HG03060 (cell line): ENCODE data around the gene NR1H4.
"Not testable (repeated sequence)": the region's sequence is repeated elsewhere in the genome, so short reads cannot be mapped to it uniquely, and the experiment has no call there.

ENCODE experiments used
- ATAC-seq: cut with Tn5 transposase; IDR thresholded peaks from one replicate; pipeline ENCODE4 v1.9.1; 2021; ENCODE audit warnings: low read depth, moderate number of reproducible peaks; ENCODE audit not compliant: unreplicated experiment

The NR1H4 gene

DNA sequence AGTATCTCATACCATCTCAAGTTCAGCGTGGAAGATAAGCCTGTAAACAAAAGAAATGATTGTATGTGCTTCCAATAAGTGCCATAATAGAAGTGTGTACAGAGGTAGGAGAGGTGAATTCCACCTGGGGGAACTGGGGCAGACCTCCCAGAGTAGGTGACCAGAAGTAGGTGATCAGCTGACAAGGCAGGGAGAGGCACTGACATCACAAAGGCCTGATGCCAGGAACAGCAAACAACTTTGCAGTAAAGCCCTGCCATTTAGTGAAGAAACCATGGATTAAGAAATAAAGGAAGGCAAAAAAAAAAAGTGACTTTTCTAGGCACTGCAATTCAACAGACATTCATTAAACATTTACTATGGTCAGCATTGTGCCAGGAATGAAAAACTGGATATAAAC, 31.1 kb downstream of the NR1H4 start:
- no peak for ATAC-seq

DNA sequence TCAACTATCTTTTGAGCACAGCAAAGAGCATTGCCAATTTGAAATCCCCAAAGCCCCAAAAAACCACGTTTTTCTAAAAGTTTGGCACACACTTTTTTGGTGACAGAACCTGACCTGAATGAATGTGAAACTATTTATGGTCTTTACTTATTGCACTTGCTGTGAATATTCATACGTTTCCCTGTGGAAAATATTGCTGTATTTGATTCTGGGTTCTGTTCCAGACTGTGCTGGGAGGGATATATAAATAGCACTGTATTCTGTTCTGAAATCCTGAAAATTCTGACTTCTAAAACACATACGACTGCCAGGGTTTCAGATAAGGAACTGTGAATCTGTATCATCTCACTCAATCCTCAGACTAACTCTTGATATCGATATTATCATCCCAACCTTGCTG, 35.1 kb downstream of the NR1H4 start:
- ATAC-seq = no peak

DNA sequence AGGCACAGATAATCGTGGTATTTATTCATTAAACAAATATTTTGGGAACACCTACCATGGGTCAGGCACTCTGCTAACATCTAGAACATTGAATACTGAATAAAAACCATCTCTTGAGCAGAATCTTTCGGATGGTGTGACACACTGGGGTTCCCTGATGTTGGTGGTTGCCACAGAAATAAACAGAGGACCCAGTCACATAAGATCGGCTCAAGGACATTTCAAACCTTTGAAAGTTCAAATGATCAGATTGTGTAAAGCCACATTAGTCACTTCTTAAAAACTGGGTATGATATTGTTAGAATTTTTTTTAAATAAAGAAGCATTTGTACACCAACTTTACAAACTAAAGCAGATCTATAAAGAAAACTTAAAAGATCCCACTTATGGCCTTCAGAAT, 39.0 kb downstream of the NR1H4 start:
- ATAC-seq = no peak

DNA sequence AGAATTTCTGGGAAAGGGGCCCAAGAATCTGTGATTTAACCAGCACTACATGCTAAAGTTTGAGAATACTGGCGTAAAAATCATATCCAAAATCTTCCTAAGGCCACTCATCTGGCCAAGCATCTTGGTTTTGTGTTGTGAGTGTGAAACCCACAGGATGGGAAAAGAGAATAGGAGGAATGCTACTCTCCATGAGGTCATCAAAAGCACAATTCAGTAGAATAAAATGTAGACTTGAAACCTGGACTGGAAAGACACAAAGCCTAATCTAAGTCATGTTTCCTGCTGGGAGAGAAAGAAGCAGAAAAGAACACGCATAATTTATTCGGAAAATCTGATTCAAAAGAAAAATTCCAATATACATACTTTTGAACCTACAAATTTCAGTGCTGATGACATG, 42.3 kb downstream of the NR1H4 start:
- ATAC-seq = no peak

DNA sequence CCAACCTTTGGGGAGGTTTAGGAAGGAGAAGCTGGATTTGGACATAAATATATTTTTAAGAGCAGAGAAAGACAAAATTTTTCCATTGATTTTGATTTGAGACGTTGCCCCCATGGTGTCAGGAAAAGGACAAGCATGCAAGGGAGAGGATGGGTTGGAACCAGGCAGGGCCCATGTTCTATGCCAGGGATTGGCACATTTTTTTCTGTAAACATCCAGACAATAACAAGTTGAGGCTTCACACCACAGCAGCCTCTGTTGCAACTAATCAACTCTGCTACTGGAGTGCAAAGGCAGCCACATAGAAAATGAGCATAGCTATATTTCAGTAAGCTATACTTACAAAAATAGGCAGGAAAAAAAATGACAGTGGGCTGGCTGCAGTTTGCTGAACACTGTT, 44.7 kb downstream of the NR1H4 start:
- ATAC-seq = no peak

DNA sequence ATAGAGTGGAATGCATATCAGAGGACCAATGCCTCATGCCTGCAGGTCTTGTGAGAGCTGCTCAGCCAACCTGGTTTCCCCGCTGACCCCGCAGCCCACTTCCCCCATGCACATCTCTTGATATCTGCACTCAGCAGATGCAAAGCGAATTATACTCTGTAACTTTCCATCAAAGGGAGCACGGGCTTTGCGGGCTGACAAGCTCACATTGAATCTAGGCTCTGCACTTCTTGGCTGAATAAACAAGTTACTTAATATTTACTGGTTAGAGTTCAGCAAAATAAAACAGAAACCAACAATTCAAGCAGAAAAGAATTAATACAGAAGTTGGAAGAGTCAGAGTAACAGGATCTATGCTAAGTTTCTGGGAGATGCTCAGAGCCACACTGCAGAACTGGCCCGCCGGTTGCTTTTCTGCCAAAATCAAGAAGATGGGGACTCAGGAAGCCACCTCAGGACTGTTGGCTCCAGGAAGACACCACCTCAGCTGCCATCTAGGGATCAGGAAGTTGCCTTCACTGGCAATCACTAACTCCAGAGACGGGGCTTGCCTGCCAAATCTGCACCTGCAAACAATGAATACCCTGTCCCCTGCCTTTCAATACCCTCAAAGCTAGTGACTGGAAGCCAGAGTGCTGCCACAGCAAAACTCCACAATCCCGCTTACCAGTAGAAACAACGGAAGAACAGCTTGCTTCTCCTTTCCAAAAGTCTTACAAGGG, 46.5 kb downstream of the NR1H4 start:
- ATAC-seq = no peak

DNA sequence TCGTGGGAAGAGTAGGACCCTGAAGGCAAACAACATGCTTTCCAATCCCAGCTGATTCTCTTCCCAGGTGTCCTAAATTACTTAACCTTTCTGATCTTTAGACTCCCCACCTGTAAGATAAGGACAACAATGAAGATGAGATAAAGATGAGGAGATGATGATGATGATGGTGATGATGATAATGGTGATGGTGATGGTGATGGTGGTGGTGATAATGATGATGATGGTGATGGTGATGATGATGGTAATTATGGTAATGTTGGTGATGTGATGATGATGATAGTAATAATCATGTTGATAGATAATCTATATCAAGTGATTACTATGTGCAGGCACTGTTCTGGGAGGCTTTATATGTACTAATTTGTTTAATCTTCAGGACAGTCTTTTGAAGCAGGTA, 48.3 kb downstream of the NR1H4 start:
- no peak for ATAC-seq

DNA sequence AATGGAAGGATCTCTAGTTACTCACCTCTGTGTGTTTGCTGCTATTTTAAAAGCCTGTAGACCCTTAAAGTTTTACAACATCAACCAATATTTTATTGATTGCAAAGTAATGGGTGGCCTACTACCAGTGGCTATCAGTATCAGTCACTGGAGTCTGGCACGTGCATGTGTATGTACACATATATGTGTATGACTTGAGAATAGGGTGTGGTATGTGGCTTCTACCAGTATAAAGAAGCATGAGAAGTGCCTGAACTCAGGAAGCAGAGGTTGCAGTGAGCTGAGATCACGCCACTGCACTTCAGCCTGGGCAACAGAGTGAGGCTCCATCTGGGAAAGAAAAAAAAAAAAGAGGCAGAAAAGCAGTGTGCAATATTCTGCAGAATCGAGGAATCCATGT, 54.4 kb downstream of the NR1H4 start:
- ATAC-seq = no peak

DNA sequence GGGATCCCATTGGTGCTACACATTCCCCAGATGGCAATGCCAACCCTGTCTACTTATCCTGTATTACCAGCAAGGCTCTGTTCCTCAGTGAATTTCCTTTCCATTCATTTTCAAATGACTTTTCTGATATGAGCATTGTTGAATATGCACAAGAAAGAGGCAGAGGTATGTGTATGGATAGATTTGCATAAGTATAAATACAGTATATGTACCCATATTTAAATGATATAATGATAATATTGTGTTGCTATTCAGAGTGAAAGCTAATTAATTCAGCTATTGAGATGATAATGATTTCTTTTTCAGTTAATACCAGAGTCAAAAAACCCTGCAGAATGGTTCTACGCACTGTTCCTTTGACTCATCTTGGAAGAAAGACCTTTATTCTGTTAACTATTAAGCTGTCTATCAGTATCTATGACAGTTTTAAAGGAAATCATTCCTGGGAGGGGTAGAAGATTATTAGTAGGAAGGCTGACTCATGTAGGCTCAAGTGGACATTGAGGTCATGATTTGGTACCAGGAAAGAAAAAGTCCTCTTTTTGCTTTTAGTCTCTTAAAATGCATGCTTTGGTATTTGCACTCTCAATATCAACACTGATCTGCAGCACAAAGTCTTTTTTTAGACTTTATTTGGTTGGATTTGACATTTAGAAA, 54.9 kb downstream of the NR1H4 start:
- ATAC-seq = no peak

DNA sequence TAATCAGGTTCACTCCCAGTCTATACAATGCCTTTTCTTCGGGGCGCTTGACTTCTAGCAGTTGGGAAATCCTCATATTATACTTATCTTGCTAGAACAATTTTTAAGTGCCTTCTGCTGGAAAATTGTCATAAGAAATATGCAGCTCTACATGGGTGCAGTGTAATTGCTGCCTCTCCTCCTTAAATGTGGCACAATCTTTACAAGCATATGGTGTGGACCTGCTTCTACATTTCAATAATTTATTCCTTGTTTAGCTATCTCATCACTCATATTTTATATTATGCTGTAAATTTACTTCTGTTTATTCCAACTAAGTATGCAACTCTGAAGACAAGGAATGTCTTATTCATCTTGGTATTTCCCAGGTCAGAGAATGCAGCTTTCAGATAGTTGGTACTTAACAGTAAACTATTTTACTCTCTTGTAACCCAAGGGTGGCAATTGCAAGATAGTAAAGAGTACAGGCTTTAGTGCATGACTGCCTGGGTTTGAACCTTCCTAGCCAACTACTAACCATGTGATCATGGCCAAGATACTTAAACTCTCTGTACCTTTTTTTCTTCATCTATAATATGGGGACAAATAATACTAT, 56.2 kb downstream of the NR1H4 start:
- ATAC-seq = no peak

DNA sequence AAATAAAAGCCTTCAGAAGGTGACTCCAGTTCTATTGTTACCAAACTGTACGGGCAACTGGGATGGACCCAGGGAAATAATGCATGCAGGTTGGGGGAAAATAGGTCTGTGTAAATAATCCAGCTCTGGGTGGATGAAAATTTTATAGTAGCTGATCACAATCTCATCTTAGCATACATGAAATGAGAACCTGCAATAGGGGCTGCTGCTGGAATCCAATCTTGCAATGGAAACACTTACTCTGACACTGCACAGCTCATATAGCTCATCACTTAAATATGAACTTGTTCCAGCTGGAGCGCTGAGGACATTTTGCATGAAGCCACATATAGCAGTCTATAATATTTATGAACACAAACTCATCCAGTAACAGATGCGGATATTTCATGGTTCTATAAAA, 59.7 kb downstream of the NR1H4 start:
- ATAC-seq = no peak

DNA sequence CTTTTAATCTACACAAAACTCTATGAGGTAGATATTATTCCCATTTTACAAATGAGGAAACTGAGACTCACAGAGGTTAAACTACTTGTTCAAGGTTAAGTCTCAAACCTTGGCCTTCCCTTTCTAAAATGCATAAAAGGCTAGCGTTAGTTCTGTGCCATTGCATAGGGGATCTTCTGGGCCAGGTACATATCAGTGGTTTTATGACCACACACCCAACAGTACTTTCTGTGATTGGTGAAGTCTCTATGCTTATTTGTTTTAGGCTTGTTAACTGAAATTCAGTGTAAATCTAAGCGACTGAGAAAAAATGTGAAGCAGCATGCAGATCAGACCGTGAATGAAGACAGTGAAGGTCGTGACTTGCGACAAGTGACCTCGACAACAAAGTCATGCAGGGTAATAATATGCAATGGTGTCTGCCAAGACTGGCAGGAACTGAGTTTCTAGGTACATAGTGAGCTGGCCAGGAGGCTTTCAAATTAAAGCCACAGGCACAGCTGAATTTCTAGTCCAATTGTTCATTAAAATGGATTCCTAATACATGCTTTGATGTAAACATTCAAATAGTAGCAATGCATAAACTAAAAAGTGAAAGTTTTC, 61.1 kb downstream of the NR1H4 start:
- ATAC-seq = no peak

DNA sequence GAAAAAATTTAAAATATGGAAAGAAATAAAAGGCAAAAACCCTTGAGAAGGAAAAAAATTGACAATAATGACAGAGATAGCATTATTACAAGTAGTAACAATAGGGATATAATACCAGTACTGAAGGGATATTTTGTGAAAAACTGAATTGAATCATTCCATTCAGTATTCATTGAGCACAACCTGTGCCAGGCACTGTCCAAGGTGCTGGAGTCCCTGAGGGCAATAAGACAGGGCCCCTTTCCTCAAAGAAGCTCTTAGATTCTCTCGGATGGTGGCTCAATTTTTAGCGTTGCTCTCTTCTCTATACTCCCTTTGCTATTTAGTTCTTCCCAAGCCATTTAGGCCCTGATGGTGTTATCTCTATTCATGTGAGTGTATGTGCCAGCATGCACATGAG, 65.5 kb downstream of the NR1H4 start:
- no peak for ATAC-seq

DNA sequence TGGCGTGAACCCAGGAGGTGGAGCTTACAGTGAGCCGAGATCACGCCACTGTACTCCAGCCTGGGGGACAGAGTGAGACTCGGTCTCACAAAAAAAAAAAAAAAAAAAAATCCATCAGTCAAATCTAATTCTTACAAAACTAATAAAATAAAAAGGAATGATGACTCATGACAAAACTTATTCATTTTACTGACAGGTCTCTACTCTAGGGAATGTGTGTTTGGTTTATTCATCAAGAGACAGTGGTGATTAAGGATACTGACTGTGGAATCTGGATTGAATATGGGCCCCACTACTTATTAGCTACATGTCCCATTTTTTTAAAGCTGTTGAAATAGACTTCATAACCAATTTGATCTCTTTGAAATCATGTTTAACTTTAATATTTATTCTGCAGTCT, 70.5 kb downstream of the NR1H4 start:
- no peak for ATAC-seq

DNA sequence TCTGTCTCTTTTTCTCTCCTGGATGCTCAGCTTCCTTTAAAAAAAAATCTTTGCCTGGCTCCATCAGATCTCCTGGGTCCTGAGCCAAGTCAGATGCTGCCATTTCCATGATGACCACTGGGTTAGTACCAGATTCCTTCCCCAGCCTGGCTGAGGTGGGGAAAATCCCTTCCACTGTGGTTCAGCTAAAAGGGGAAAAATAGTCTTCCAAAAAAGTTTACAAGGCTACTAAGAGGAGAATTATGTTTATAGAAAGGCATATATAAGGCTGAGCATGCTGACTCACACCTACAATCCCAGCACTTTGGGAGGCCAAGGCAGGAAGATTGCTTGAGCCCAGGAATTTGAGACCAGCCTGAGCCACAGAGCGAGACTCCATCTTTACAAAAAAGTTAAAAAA, 71.4 kb downstream of the NR1H4 start:
- no peak for ATAC-seq

DNA sequence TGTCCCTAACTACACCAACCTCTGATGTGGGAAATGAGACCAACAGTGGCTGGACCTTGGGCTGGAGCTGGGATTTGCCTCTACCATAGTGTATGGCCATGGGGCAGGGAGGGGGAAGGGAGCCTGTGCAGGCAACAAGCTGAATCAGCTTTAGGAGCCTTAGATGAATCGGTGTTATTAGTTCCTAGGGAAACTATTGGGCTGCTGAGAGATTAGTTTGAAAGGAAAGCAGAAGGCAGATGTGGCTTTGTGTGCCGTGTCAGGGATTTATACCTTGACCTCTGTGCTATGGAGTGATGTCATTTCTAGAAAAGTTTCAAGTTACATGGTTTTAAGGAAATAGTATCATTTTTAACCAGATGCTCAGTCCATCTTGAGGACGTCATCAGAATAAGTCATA, 80.3 kb downstream of the NR1H4 start:
- ATAC-seq = no peak

DNA sequence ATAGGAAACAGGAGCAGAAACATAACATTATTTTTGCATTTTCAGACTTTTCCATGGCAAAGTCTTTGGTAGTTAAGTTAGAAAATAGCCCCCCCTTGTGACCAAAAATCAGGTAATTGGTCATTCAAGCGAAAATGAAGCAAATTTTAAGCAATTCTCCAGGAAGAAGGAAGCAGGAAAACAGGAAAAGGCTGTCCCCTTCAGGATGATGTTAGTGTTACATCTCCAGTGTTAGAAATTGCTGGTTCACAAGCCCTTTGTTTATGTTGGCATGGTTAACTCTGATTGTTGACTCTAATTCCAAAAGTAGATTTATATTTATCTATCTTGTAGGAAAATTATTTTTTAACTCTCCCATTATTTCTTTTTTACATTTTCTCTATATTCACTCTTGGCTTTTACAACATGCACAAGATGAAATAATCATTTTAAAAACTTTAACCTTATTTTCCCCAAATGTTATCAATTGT, 81.0 kb downstream of the NR1H4 start:
- ATAC-seq = no peak

DNA sequence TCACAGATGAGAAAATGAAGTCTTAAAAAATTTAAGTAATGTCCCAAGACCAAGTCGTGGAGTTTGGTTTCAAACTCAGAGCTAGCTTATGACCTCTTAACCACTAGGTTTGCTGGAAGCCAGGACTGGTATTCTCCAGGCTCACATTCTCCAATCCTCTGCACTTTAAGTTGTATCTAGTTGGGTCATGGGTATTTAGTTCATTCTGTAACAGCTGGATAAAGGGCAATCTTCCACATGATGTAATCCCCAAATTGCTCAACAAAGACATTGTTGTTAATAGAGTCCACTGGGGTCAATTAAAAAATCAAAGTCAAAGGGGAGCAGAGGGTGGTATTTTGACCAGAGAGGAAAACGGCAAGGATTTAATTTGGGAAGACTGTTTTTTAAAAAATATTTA, 82.1 kb downstream of the NR1H4 start:
- ATAC-seq = no peak

DNA sequence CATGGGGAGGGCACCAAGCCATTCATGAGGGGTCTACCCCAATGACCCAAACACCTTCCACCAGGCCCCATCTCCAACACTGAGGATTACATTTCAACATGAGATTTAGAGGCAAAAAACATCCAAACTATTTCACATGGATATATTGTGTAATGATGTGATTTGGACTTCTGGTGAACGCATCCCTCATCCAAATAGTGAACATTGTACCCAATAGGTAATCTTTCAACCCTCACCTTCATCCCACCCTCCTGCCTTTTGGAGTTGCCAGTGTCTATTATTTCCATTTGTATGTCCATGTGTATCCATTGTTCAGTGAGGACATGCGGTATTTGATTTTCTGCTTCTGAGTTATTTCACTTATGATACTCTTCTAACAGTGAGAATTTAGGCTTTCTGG, 83.7 kb downstream of the NR1H4 start:
- no peak for ATAC-seq

DNA sequence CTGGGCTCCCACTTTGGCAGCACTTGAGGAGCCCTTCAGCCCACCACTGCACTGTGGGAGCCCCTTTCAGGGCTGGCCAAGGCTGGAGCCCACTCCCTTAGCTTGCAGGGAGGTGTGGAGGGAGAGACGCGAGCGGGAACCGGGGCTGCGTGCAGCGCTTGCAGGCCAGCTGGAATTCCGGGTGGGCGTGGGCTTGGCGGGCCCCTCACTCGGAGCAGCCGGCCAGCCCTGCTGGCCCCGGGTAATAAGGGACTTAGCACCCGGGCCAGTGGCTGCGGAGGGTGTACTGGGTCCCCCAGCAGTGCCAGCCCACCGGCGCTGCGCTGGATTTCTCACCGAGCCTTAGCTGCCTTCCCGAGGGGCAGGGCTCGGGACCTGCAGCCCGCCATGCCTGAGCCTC, 85.6 kb downstream of the NR1H4 start:
- ATAC-seq = not testable (repeated sequence)

DNA sequence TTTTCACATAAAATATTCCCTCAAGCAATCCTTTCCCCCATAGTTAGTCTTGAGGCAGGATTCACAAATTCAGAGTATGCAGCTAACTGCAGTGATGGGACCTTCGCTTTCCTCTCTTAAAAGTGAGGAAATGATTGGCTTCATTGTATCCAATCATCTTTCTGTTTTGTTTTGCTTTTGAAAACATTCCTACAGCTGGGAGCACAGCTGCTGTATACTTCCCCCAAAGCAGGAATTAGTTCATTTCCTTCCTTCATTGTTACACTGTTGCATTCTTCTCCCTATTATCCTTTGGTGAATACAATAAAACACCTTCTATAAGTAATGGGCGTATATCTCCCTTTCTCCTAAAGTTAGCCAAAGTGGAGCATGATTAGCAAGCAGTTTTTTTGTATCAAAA, 90.4 kb downstream of the NR1H4 start:
- ATAC-seq = no peak
